IPS-11a (cell line): ENCODE results near the gene PLA2G2A.

Source experiments
- H3K4me3 ChIP-seq: one replicate; pipeline ENCODE4 v1.5.1; 2013; ENCODE audit warnings: low read depth, low read length, control low read depth

The PLA2G2A gene

DNA sequence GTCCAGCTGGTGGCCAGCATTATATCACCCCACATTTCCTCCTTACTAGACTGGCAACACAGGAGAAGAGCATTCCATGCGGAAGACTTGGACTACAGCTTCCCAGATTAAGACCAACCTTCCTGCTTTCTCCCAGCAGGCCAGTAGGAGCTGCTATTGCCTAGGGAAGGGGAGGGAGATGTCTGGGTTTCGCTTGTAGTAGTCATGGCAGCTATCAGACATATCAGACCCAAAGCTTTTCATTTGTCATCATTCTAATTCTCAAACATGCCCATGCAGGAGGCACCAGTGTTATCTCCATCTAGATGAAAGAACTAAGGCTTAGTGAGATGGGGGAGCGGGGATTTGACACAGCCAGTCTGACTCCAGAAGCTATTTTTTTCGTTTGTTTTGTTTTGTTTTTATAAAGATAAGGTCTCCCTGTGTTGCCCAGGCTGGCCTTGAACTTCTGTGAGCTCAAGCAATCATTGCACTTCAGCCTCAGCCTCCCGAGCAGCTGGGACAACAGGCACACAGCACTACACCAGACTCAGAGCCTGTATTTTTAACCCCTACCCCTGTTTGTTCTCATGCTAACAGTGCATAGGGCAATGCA, 4.5 kb downstream of the PLA2G2A start:
- no peak overlapping the region for H3K4me3 ChIP-seq

- no peak overlapping the region for H3K4me3 ChIP-seq
Measured at GRCh38 chr1:19973616-19974015, 5.8 kb downstream of the PLA2G2A start.

GRCh38 chr1:19971664-19972063, 7.8 kb downstream of the PLA2G2A start:
- no peak overlapping the region for H3K4me3 ChIP-seq

- H3K4me3 ChIP-seq: no peak overlapping the region
Measured at GRCh38 chr1:19969898-19970660, 9.3 kb downstream of the PLA2G2A start.

- no peak overlapping the region for H3K4me3 ChIP-seq
Measured at GRCh38 chr1:19967808-19968207, 11.6 kb downstream of the PLA2G2A start.

- H3K4me3 ChIP-seq: no peak overlapping the region
Measured at GRCh38 chr1:19964542-19964941, 14.9 kb downstream of the PLA2G2A start.

GRCh38 chr1:19963636-19964035, 15.8 kb downstream of the PLA2G2A start:
- H3K4me3 ChIP-seq: no peak overlapping the region

DNA sequence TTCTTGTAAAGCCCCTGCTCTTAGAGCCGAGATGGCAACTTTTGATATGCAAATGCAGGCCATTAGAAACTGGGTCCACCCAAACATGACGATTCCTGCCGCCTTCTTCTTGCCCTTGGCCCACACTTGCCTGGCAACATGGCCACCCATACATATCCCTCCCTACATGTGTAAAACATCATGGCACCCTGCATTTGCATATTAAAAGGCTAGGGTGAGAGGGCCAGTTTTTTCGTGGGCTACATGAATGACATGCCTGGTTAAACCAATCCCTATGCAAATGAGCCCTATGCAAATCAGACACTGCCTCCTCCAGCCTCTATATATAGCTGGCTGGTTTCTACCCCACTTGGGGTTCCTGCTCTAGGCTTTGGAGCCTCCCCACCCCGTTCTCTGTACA, 18.8 kb downstream of the PLA2G2A start:
- no peak overlapping the region for H3K4me3 ChIP-seq

GRCh38 chr1:19957779-19958178, 21.6 kb downstream of the PLA2G2A start:
- no peak overlapping the region for H3K4me3 ChIP-seq

DNA sequence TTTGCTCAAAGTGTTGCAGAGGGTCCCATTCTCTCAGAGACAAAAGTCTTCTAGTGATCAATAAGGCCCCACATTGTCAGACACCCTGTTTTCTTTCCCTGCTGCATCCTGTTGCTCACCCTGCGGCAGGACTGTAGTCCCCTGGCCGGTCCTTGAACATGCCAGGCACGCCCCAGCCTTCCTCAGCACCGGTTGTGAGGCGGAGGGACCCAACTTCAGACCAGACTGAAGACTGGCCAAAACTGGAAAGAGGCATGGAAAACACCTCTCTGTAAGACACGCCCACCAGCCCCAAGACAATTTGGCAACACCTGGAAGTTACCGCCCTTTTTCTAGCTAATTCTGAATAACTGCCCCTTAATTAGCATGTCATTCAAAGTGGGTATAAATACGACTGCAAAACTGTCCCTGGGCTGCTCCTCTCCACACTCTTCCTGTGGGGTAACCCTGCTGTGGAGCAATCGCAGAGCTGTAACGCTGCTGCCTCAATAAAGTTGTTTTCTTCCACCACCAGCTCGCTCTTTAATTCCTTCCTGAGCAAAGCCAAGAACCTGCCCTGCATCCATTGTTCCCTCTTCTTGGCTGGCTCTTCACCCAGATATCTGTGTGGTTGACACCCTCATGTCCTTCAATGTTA, 23.8 kb downstream of the PLA2G2A start:
- H3K4me3 ChIP-seq: no peak overlapping the region

DNA sequence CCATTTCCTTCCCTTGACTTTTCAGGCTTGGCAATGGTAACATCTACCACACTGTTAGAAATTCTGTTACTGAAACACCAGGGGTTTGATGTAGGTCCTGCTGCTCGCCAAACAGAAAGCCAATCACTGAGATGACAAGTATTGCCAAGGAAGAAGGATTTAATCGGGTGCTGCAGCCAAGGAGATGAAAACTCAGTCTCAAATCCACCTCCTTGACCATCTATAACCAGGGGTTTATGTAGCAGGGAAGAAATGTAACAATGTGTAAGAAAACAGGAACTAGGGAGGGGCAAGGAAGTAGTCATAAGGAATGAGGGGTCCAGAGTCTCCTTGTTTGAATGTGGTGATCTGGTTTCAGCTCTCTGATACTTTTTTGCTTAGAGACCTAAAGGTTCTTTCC, 25.4 kb downstream of the PLA2G2A start:
- H3K4me3 ChIP-seq: no peak overlapping the region

DNA sequence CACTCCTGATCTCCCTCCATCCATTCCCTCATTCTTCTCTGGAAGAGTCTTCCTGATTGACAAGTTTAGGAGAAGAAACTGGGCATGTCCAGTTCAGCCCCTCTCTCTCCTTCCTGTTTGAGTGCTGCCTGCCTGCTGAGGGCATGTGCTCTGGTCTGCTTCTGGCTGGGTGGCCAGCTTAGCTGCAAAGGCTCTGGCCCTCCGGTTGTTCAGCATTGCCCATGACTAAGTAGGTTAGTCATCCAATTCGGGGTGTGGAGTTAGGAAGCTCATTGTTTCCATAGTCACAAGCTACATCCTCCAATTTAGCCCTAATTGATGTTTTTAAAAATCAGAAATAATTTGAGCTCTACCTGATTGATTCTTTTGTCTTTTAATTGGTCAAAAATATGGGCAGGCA, 30.4 kb downstream of the PLA2G2A start:
- H3K4me3 ChIP-seq: no peak overlapping the region

DNA sequence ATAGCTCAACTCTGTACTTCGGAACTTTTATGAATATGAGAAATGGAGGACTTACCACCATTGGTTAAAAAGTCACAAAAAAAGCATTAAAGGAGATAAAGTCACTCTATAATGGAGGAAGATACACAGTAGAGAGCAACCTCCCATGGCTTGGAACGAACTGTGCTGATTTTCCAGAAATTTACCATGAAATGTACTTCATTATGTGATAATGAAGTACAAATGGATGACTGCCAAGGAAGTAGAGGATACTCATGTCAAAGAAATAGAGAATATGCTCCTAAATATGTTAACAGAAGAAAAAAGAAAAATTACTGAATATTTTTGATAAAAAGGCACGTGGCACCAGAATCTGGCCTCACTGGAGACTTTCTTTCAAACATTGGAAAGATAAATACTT, 32.4 kb downstream of the PLA2G2A start:
- no peak overlapping the region for H3K4me3 ChIP-seq

DNA sequence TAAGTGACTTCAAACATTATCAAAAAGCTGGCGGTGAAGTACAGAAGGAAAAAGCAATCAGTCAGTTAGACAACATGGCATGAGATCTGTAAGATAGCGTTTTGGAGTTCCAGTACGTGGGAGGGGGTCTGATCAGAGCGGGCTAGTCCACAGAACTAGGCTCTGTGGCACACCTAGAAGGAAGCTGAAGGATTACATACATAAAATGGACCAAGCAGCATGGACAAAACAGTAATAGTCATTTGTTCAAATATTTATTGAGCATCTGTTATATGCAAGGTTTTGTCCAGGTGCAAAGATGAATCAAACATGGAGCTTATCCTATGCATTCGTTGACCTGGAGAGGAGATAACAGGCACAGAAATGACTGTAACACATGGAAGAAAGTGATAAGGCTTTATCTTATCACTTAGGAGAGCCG, 33.1 kb downstream of the PLA2G2A start:
- H3K4me3 ChIP-seq: no peak overlapping the region

DNA sequence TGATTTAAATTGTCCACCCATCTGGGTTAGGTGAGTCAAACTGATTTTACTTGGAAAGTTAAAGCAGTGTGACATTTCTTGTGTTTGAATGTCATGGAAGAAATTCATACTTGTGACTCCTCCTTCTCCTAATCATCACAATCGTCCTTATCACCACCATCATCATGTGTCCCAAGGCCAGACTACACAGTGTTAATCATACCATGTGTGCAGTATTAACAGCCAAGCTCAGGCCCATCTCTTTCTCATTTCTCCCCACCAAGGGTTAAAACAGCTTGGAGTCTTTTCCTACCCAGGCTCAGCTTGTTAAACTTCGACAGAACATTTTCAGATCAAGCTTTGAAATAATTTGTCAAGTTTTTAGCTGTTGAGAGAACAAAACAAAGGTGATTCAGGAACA, 33.5 kb downstream of the PLA2G2A start:
- no peak overlapping the region for H3K4me3 ChIP-seq

- no peak overlapping the region for H3K4me3 ChIP-seq
Measured at GRCh38 chr1:19942657-19943056, 36.8 kb downstream of the PLA2G2A start.

GRCh38 chr1:19942088-19942487, 37.3 kb downstream of the PLA2G2A start:
- H3K4me3 ChIP-seq: no peak overlapping the region

GRCh38 chr1:19941206-19941568, 38.2 kb downstream of the PLA2G2A start:
- H3K4me3 ChIP-seq: no peak overlapping the region

DNA sequence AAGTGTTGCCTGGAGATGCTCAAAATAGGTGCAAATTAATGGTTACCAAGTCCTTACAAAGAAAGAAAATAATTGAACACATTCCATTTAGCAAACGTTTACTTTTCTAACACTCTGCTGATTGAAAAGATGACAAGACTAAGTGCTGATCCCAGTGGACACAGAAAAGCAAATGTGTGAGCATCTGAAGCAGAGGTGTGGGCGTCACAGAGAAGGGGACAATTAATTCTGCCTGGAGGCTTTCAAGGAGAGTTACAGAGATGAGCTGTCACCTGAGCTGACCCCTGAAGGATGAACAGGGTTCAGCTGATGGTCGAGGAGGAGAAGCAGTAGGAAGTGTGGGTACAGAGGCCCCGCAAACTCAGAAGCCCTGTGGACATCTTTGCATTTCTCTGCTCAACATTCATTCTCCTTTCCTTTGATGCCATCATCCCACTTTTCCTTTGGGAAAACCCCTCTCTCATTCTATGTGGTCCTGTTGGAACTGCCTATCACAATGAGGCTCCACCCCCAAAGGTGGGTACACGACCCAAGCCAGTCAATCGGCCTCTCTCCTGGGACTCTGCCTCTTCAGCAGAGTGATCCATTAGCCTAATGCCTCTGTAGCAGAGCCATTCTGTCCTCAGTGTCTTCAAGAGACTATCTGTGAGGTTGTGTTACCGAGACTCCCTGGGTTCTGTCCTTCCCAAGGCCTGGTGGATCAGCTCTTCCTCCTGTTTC, 38.8 kb downstream of the PLA2G2A start:
- H3K4me3 ChIP-seq: no peak overlapping the region

- H3K4me3 ChIP-seq: no peak overlapping the region
Measured at GRCh38 chr1:19938472-19938871, 40.9 kb downstream of the PLA2G2A start.

DNA sequence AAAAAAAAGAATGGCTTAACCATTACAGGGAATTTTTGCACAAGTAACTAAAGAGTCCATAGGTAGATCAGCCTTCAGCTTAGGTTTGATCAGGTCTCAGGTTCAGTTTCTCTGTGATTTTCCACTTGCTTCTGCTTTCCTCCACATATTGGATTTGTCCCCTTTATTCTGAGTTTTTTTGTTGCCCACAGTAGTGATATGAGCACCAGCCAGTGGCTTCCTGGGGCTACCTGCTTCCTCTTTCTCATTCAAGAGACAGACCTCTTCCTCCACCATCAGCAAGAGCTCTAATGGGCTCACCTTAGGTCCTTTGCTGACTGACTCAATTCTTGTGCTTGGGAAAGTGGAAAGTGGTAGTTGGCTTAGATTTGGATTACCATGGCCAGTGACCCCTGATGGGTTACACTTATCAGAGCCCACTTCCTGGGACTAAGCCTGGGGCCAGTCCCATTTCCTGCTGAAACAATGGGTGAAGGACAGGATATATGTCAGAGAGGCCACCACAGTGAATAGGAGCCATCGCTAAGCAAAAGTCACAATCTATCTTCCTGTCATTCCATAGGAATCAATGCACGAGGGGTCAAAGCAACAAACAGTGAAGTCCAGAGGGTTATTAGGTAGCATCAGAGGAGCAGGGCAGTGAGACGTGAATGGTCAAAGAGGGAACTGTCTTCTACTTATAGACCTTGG, 43.2 kb downstream of the PLA2G2A start:
- no peak overlapping the region for H3K4me3 ChIP-seq
